ENCODE measurements around the gene CDK18. TPM values are rescaled to one million over a fixed set of nuclear protein-coding genes. Genes with fewer than 3 reads are reported as not detected.

Gene CDK18
- polyA plus RNA-seq, 1 donor from 2014 or later = not detected

GRCh38 chr1:205535866-205536758 lies 31.6 kb downstream of the CDK18 start:
- Histone ChIP-seq H3K9ac (ENCODE audit: low read length) (no peak overlapping the region), H3K27ac (ENCODE audit: low read length) (no peak overlapping the region)

More at GRCh38 chr1:205535866-205536758, 31.6 kb downstream of the CDK18 start:
- no peaks in the 10 kb centered on the region for H3K9me3 ChIP-seq (ENCODE audit: low read length)
- no peak overlapping the region for H3K4me2 ChIP-seq (ENCODE audit: low read length)
- H4K20me1 ChIP-seq (ENCODE audit: insufficient read depth) = no peaks in the 10 kb centered on the region
- no peaks in the 10 kb centered on the region for H3K79me2 ChIP-seq (replicated peaks; ENCODE audit: insufficient read depth, low read length)
- no peaks in the 10 kb centered on the region for H3K27me3 ChIP-seq (ENCODE audit: insufficient read depth, low read depth, low read length)
- TF ChIP-seq TAF1 (IDR thresholded peaks at IDR 0.05; ENCODE audit: low read depth) (no peak), REST (IDR thresholded peaks at IDR 0.05; ENCODE audit: borderline replicate concordance) (no peak), EZH2 (IDR thresholded peaks at IDR 0.05; ENCODE audit: borderline replicate concordance, insufficient read depth, low read length, poor library complexity, severe bottlenecking) (no peak), CTCF (IDR thresholded peaks at IDR 0.05; ENCODE audit: poor library complexity, severe bottlenecking) (no peak), MXI1 (conservative IDR thresholded peaks at IDR 0.05; ENCODE audit: poor library complexity, severe bottlenecking) (no peak), POLR2AphosphoS5 (IDR thresholded peaks at IDR 0.05) (no peak), RAD21 (conservative IDR thresholded peaks at IDR 0.05) (no peak), EP300 (conservative IDR thresholded peaks at IDR 0.05; ENCODE audit: poor library complexity, severe bottlenecking) (no peak), SMC3 (conservative IDR thresholded peaks at IDR 0.05; ENCODE audit: poor library complexity) (no peak)
- H3F3A ChIP-seq (ENCODE audit: insufficient read depth, low read length, poor library complexity, severe bottlenecking) = no peaks in the 10 kb centered on the region
- H2AFZ ChIP-seq (ENCODE audit: low read depth, low read length) = no peak overlapping the region
- H3K36me3 ChIP-seq (ENCODE audit: insufficient read depth, low read length) = no peaks in the 10 kb centered on the region
- no peak overlapping the region for H3K4me3 ChIP-seq (ENCODE audit: low read length)
- H3K9me2 ChIP-seq (ENCODE audit: insufficient read depth, low read length) = no peaks in the 10 kb centered on the region

All from neural cell (in vitro differentiated cells).